ENCODE measurements around the gene PODXL2. TPM values are rescaled to one million over a fixed set of nuclear protein-coding genes. Genes with fewer than 3 reads are reported as not detected.

PODXL2 gene
- total RNA-seq, 2 donors from 2014 or later = 4.8 to 5.5 TPM

DNA sequence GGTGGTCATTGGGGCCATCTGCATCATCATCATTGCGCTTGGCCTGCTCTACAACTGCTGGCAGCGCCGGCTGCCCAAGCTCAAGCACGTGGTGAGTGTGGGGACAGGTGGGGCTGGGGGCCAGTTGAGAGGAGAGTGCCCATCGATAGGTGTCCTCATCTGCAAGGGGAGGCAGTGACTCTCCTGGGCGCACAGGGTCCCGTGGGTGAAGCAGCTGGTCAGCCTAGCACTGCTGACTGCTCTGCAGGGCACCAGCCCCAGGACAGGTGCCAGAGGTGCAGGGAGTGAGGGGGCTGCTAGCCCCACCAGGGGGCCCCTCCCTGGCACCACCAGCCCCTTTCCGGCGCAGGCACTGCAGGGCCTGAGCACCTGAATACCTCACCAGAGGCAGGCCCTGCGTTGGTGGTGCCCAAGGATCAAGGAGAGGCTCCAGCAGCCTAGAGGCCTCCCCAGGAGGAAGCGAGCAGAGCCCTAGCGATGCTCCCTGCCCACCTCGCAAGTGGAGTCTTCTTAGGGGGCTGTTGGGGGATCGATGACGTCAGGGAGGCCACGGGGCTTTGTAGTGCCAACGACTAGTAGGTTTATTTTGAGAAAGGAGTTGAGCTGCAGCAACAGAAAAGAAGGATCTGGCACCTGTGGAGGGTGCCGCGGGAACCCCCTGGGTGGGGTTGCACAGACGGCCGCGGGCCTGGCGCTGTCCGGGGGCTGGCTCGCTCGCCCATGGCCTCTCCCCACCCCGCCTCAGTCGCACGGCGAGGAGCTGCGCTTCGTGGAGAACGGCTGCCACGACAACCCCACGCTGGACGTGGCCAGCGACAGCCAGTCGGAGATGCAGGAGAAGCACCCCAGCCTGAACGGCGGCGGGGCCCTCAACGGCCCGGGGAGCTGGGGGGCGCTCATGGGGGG, 42.8 kb downstream of the PODXL2 start:
- Mint-ChIP-seq H3K4me1 (peaks cover 33% of the 10 kb centered on the region), H3K27ac (peak overlapping the region; percentile 93), H3K4me3 (peak overlapping the region; percentile 90), H3K36me3 (ENCODE audit: low read depth) (no peaks in the 10 kb centered on the region), H3K27me3 (no peaks in the 10 kb centered on the region)
- no peaks in the 10 kb centered on the region for H3K9me3 ChIP-seq (ENCODE audit: control insufficient read depth, low read length, poor library complexity, severe bottlenecking)
- peak; percentile 10 for ATAC-seq
- DNase-seq = no peak

DNA sequence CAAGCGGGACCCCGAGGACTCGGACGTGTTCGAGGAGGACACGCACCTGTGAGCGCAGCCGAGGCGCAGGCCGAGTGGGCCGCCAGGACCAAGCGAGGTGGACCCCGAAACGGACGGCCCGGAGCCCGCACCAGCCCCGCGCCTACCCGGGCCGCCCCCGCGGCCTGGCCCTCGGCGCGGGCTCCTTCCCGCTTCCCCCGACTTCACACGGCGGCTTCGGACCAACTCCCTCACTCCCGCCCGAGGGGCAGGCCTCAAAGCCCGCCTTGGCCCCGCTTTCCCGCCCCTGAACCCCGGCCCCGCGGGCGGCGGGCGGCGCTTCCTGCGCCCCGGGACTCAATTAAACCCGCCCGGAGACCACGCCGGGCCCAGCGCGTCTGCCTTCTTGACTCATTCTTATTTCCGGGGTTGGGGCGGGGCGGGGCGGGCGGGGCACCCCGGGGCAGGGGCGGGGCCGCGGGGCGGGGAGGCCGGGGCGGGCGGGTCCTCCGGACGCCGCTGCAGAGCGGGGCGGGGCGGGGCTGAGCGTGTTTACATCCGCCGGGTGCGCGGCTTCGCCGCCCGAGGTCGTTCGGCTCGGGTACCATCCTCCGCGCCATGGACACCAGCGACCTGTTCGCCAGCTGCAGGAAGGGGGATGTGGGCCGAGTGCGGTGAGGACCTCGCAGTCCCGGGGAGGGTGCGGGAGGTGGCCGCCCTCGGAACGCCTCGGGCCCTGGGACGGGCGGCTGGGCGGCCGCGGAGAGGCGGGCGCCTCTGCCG, 43.6 kb downstream of the PODXL2 start, which contains the start of gene ABTB1:
TSS of gene ABTB1 (plus strand) at position 524 of the 762 bp plus-strand sequence. CDS start at position 598, 74 bp downstream.
- H3K36me3 Mint-ChIP-seq (ENCODE audit: low read depth) = peaks cover 1% of the 10 kb centered on the region
- peaks cover 33% of the 10 kb centered on the region for H3K4me1 Mint-ChIP-seq
- ATAC-seq = peak; percentile 91
- H3K27ac Mint-ChIP-seq = peak within 1 kb of the TSS; percentile 95
- peak; percentile 76 to 88 (median 86) for DNase-seq
- H3K27me3 Mint-ChIP-seq = no peaks in the 10 kb centered on the region
- H3K9me3 ChIP-seq (ENCODE audit: control insufficient read depth, low read length, poor library complexity, severe bottlenecking) = no peaks in the 10 kb centered on the region
- peak within 1 kb of the TSS; percentile 94 for H3K4me3 Mint-ChIP-seq

DNA sequence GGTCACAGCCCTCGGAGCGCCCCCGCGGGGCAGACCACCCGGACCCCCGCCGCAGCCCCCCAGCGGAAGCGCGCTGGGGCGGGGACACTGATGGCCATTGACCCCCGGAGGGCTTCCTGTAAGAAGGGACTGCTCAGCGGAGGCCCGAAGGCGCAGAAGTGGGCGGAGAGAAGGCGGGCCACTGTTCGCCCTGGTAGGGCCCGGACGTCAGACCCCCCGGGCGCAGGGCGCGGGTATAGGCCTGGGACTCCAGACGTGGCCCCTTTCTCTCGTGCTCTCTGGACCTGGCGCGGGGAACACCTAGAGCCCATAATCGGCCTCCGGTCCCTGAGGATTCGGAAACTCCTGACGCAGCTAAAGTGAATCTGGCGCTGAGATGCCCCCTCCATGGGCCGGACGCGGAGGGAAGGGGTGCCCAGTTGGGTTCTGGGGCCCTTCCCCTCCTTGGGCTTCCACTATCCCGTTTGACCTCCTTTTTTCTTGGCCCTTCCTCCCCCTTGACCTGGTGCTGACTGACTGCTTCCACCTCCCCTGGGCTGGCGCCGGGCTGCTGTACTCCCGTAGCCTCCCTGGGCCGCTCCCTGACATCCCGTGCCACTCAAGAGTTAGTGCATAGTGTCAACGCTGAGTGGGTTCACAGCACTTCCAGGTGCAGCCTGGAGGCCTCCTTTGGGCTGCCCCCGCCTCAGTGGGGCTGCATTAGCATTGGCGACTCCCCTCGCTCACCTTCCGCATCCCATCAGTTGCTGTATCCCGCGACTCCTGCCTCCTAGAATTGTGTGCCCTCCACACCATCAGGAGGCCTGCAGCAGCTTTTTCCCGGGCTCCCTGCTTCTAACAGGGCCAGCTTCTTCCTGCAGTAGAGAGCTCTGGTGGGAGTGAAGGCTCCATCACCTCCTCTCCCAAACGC, 44.5 kb downstream of the PODXL2 start:
- Mint-ChIP-seq H3K27me3 (no peaks in the 10 kb centered on the region), H3K27ac (peak overlapping the region; percentile 95), H3K4me1 (peaks cover 33% of the 10 kb centered on the region), H3K4me3 (peak overlapping the region; percentile 94), H3K36me3 (ENCODE audit: low read depth) (peaks cover 3% of the 10 kb centered on the region)
- H3K9me3 ChIP-seq (ENCODE audit: control insufficient read depth, low read length, poor library complexity, severe bottlenecking) = no peaks in the 10 kb centered on the region
- DNase-seq (peak; percentile 27 to 53 (median 49)), ATAC-seq (peak; percentile 59)

DNA sequence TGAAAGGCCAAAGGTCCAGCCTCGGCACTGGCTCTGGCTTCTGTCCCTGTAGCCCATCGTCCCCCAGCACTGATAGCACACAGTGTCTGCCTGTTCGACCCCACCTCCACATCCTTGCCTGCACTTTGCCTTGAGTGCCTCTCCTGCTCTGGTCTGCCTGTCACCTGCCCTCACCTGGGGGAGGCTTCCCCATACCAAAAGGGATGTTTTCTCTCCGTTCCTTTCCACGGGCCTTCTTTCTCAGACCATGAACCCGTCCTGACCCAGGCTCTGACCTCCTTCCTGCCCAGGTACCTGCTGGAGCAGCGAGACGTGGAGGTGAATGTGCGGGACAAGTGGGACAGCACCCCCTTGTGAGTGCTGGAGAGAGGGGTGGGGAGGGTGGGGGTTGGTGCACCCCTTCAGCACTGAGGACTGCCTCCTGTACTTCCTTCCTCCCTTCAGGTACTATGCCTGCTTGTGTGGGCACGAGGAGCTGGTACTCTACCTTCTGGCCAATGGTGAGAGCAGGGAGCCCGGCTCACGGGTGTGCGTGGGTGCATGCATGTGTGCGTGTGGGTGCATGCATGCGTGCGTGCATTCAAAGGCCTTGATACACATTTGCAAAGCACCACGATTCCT, 45.2 kb downstream of the PODXL2 start:
- peaks cover 33% of the 10 kb centered on the region for H3K4me1 Mint-ChIP-seq
- ATAC-seq (no peak), DNase-seq (no peak)
- H3K27ac Mint-ChIP-seq = peak overlapping the region; percentile 95
- no peaks in the 10 kb centered on the region for H3K27me3 Mint-ChIP-seq
- peaks cover 3% of the 10 kb centered on the region for H3K36me3 Mint-ChIP-seq (ENCODE audit: low read depth)
- H3K4me3 Mint-ChIP-seq = peak overlapping the region; percentile 94
- H3K9me3 ChIP-seq (ENCODE audit: control insufficient read depth, low read length, poor library complexity, severe bottlenecking) = no peaks in the 10 kb centered on the region

DNA sequence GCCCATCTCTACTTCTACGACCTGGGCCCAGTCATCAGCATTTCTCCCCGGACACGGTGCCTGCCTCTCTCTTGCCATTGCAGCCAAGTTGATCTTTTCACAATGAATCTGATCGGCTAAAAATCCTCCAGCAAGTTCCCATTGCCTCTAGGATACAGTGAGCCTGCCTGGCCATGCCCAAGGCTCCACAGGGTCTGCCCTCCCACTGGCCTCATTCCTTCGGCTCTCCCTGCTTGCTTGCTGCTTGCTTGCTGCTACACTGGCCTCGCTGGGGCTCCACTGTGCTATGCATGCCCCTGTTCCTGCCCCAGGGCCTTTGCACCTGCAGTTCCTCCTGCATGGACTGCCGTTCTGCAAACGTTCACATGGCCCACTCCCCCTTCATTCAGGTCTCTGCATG, 45.8 kb downstream of the PODXL2 start:
- H3K4me1 Mint-ChIP-seq = peaks cover 33% of the 10 kb centered on the region
- DNase-seq (no peak), ATAC-seq (no peak)
- H3K36me3 Mint-ChIP-seq (ENCODE audit: low read depth) = peaks cover 3% of the 10 kb centered on the region
- H3K27me3 Mint-ChIP-seq = no peaks in the 10 kb centered on the region
- peak overlapping the region; percentile 94 for H3K4me3 Mint-ChIP-seq
- no peaks in the 10 kb centered on the region for H3K9me3 ChIP-seq (ENCODE audit: control insufficient read depth, low read length, poor library complexity, severe bottlenecking)
- H3K27ac Mint-ChIP-seq = peak overlapping the region; percentile 39

DNA sequence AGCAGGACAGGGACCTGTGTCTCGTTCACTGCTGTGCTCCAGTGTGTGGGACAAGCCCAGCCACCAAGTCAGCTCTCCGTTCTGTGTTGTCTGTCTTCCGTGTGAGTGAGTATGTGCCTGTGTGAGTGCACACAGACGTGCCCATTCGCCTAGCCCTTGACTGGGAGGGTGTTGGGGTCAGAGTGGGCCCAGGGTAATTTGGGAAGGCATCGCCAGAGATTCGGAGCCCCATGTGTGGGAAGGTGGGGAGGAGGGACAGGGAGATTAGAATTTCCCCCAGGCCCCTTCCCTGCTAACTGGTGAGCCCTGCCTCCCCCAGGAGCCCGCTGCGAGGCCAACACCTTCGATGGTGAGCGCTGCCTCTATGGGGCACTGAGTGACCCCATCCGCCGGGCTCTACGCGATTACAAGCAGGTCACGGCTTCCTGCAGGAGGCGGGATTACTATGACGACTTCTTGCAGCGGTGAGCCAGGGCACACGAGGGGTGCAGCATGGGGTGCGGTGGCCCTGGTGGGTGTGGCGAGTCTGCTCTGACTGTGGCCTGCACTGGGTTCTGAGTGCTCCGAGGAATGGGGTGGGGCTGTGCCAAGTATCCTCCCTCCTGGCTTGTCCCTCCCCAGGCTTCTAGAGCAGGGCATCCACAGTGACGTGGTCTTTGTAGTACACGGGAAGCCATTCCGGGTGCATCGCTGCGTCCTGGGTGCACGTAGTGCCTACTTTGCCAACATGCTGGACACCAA, 46.8 kb downstream of the PODXL2 start:
- ATAC-seq (no peak), DNase-seq (no peak)
- Mint-ChIP-seq H3K4me1 (peaks cover 33% of the 10 kb centered on the region), H3K27ac (peak overlapping the region; percentile 39), H3K4me3 (peak overlapping the region; percentile 45), H3K27me3 (no peaks in the 10 kb centered on the region), H3K36me3 (ENCODE audit: low read depth) (peaks cover 3% of the 10 kb centered on the region)
- no peaks in the 10 kb centered on the region for H3K9me3 ChIP-seq (ENCODE audit: control insufficient read depth, low read length, poor library complexity, severe bottlenecking)

DNA sequence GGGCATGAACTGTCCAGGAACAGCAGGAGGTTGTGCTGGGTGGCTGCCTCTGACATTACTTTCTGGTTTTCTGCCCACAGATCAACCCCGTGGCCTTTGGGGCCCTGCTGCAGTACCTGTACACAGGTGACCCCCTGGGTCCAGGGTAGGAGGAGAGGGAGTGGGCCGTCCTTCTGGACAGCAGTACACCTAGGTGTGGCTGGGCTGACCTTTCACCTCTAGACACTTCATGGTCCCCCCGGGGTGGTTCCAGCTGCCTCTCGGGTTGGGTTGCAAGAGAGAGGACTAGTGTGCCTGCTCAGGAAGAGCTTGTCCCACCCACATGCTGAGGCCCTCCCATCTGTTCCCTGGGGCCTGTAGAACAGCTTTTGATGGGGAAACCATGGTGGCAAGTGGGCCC, 47.5 kb downstream of the PODXL2 start:
- ATAC-seq (no peak), DNase-seq (no peak)
- H3K9me3 ChIP-seq (ENCODE audit: control insufficient read depth, low read length, poor library complexity, severe bottlenecking) = no peaks in the 10 kb centered on the region
- H3K4me1 Mint-ChIP-seq = peaks cover 29% of the 10 kb centered on the region
- H3K4me3 Mint-ChIP-seq = no peak overlapping the region
- H3K27ac Mint-ChIP-seq = no peak overlapping the region
- H3K36me3 Mint-ChIP-seq (ENCODE audit: low read depth) = peaks cover 3% of the 10 kb centered on the region
- no peaks in the 10 kb centered on the region for H3K27me3 Mint-ChIP-seq

DNA sequence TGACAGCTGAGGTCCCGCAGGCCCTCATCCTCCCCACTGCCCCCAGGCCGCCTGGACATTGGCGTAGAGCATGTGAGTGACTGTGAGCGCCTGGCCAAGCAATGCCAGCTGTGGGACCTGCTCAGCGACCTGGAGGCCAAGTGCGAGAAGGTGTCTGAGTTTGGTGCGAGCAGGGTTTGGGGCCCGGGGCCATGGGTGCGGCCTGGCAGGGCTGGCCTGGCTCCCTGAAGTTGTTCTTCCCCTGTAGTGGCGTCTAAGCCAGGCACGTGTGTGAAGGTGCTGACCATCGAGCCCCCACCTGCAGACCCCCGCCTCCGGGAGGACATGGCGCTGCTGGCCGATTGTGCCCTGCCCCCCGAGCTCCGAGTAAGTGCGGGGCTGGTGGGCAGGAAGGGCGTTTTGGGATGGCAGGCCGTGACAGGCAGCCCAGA, 48.0 kb downstream of the PODXL2 start:
- no peak for ATAC-seq
- Mint-ChIP-seq H3K4me1 (peaks cover 26% of the 10 kb centered on the region), H3K27ac (no peak overlapping the region), H3K27me3 (no peaks in the 10 kb centered on the region), H3K4me3 (no peak overlapping the region), H3K36me3 (ENCODE audit: low read depth) (peaks cover 3% of the 10 kb centered on the region)
- DNase-seq = peak in 1 of 3 donors; percentile 3
- no peaks in the 10 kb centered on the region for H3K9me3 ChIP-seq (ENCODE audit: control insufficient read depth, low read length, poor library complexity, severe bottlenecking)

DNA sequence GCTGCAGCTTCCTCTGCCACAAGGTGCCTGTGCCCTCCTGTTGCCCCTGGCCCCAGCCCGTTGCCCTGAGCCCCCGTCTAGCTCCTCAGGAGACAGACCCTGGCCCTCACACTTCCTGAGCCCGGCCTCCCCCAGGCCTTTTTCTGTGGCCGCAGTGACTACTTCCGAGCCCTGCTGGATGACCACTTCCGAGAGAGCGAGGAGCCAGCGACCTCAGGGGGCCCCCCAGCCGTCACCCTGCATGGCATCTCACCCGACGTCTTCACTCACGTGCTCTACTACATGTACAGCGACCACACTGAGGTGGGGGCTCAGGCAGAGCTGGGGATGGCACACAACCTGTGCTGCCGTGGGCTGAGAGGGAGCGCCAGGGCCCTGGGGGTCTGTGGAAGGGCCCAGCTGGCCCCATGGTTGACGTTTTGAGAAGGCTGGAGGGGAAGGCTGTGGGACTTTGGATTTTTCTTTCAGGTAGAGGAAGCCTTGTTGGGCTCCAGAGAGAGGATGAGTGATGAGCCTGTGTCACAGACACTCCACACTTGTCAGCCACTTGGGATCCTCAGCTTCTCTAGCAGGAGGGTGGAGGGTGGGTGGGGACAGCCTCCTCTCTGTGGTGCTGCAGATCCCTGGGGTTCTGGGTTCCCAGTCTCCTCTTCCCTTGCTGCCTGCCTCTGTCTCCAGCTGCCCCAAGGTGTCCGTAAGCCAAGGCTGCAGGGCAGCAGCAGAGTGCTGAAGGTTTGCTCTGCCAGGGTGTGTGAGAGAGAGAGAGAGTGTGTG, 48.7 kb downstream of the PODXL2 start:
- Mint-ChIP-seq H3K4me3 (no peak overlapping the region), H3K36me3 (ENCODE audit: low read depth) (peaks cover 3% of the 10 kb centered on the region), H3K27ac (no peak overlapping the region), H3K27me3 (no peaks in the 10 kb centered on the region), H3K4me1 (peaks cover 26% of the 10 kb centered on the region)
- ATAC-seq (no peak), DNase-seq (no peak)
- H3K9me3 ChIP-seq (ENCODE audit: control insufficient read depth, low read length, poor library complexity, severe bottlenecking) = no peaks in the 10 kb centered on the region

DNA sequence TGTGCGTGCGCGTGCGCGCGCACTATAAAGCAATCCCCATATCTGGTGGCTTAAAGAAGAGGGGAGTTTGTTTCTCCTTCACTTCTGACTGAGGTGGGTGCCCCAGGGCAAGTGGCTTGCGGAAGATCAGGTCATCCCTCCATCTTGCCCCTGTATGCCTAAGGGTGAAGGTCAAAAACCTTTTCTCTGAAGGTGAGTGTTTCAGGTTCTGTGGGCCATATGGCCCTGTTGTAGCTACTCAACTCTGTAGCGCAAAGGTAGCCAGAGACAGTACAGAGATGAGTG, 49.3 kb downstream of the PODXL2 start:
- Mint-ChIP-seq H3K27me3 (no peaks in the 10 kb centered on the region), H3K4me1 (peaks cover 26% of the 10 kb centered on the region), H3K4me3 (no peak overlapping the region), H3K27ac (no peak overlapping the region), H3K36me3 (ENCODE audit: low read depth) (peaks cover 3% of the 10 kb centered on the region)
- ATAC-seq = no peak
- no peak for DNase-seq
- H3K9me3 ChIP-seq (ENCODE audit: control insufficient read depth, low read length, poor library complexity, severe bottlenecking) = no peaks in the 10 kb centered on the region

DNA sequence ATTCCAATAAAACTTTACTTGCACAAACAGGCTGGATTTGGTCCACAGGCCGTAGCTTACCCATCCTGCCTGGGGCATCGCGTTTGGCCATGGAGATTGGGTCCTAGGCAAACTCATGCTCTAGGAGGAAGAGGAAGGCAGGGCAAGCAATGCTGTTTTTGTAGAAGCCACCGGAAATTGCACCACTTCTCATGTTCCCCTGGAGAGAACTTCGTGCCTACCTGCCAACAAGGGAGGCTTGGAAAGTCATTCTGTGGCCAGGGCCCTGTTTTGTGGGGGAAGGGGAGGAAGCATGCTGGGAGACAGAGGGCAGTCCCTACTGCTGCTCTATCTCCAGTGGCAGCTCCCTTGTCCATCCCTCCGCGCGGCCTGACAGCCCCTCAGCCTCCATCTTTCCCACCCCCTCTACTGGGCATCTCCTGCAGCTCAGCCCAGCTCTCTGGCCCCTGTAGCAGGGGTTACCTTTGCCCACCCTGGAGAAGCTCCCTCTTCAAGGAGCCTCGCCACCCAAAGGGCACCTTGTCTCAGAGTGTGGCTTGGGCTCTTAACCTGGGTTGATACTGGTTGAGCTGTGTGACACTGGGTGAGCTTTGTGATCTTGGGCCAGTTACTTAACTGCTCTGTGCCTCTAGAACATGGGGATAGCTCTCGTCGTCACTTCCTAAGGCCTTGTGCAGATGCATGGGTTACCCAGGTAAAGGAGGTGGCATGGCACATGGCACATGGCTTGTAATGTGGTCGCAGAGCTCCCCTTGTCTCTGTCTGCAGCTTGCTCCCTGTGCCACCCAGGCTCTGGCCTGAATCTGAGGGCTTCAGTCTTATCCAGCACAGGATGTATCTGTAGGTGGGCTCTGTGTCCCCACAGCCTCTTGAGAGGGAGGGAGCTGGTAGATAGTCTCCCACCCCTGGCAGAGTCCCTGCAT, 49.9 kb downstream of the PODXL2 start:
- Mint-ChIP-seq H3K4me3 (no peak overlapping the region), H3K27me3 (no peaks in the 10 kb centered on the region), H3K36me3 (ENCODE audit: low read depth) (peaks cover 3% of the 10 kb centered on the region), H3K27ac (peak overlapping the region; percentile 3), H3K4me1 (peaks cover 25% of the 10 kb centered on the region)
- H3K9me3 ChIP-seq (ENCODE audit: control insufficient read depth, low read length, poor library complexity, severe bottlenecking) = no peaks in the 10 kb centered on the region
- ATAC-seq (no peak), DNase-seq (no peak)
